HG03432 (cell line): ENCODE data around the gene VPS33A.
"Not testable (repeated sequence)": the region's sequence is repeated elsewhere in the genome, so short reads cannot be mapped to it uniquely, and the experiment has no call there.

ENCODE experiments used
- ATAC-seq: cut with Tn5 transposase; IDR thresholded peaks from one replicate; pipeline ENCODE4 v1.9.1; 2021; ENCODE audit warnings: mild to moderate bottlenecking, moderate library complexity; ENCODE audit not compliant: unreplicated experiment

The VPS33A gene

DNA sequence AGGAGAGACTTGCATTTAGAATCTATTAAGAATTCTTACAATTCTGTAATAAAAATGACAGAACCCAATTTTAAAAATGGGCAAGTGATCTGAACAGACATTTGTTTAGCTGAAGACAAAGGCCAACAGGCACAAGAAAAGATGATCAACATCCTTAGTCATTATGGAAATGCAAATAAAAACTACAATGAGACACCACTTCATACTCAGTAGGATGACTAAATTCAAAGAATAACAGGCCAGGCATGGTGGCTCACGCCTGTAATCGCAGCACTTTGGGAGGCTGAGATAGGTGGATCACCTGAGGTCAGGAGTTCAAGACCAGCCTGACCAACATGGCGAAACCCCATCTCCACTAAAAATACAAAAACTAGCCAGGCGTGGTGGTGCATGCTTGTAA is 7.8 kb downstream of the VPS33A start:
- ATAC-seq: not testable (repeated sequence)

DNA sequence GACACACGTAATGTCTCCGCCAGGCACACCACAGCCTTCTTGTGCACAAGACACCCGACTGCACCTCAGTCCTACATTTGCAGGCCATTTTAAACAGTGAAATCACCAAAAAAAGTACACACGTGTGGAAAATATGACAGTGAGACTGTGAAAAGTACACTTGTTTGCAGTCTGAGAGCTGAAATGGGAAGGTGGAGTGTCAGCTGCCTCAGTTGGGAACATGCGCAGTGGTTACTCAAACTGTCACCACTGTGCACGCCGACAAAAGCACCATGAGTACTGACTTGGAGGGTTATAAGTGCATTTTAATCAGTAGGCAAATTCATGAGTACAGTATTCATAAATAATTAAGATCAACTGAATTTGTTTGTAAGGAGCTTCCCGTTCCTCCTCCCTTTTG is 15.8 kb downstream of the VPS33A start:
- ATAC-seq: no peak

DNA sequence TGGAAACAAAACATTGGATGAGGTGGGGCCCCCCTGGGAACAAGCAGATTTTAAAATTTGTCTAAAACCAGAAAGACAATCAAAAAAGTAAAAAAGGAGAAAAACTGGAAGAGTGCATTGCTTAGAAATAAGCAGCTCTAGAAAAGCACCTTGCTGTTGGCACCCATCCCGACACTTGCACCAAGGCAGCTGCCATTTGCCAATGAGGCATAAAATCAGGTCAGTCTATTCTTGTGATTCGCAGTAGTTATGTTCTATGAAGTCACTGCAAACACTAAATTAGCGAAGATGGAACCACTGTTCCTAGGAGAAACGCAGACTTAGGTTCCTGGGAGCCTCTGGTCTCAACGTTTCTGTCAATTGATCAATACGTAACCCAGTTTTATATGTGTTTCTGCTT is 16.2 kb downstream of the VPS33A start:
- no peak for ATAC-seq

DNA sequence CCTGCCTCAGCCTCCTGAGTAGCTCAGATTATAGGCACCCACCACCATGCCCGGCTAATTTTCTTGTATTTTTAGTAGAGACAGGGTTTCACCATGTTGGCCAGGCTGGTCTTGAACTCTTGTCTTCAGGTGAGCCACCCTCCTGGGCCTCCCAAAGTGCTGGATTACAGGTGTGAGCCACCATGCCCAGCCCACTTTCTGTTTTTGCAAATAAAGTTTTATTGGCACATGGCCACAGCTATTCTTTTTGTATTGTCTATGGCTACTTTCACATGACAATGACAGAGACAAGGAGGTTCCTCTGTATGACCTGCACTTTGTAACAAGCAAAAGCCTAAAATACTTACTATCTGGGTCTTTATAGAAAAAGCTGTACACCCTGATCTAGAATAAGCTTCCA is 20.7 kb downstream of the VPS33A start:
- no peak for ATAC-seq

DNA sequence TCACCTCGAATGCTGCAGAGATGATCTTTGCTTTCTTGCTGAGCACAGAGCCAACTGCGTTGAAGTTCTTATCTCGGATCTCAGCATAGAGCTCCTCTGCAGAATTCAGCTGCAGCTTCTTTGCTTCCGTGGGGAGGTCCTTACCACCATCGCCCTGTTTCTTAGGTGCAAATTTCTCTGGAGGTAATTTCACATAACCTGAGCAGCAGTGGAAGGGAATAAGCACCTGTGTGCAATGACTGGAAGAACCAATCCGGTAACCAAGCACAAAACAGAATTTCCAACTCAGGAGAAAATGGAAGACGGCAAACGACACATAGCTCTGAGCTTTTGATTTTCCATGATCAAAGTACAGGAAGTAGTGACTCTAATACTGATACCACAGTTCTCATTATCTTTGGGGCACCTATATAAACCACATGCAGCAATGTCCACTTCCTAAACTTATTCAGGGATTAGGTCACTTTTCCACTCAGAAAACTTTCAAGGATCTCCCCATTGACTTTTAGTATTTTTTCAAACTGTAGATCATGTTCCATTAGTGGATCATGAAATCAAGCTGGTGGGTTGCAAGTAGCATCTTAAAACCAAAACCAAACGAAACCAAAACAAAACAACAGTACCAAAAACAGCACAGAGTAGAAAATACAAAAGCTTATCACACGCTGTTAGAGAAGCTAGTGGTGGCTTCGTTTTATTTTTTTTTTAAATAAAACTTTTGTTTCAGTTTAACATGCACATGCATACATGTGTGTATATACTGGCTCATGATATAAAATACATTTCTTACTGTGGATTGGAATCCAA is 21.5 kb downstream of the VPS33A start:
- no peak for ATAC-seq

DNA sequence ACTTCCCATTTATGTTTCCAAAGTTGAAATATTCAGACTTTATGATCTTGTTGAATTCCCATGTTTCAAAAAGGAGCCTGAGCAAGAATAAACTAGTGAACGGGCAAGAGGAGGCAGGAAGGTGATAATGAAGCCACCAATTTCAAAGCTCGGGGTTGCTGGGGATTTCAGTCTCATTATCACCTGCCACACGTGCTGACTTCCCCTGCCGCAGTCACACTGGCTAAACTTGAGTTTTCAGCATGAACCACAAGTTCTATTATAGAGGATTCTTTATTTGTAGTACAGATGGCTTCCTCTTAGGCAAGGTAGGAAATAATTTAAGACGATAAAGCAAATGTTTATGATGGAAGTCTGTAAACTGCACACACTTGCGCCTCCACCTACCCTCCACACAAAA is 22.3 kb downstream of the VPS33A start:
- no peak for ATAC-seq

DNA sequence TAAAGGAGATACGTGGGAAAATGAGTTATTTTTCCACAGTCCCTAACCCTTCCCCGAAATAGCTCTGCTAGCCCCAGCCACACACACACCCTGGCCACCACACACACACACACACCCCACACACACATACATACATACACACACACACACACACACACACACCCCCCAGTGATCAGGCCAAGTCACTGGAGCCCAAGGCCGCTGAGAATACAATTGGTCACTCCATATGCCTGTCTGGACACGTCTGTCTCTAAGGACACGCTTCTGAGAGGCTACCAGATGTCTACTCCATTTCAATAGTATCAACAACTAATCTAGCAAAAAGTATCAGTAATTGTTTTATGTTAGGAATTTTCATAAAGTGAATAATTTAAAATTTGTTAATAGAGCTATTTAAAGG is 27.4 kb downstream of the VPS33A start:
- no peak for ATAC-seq

DNA sequence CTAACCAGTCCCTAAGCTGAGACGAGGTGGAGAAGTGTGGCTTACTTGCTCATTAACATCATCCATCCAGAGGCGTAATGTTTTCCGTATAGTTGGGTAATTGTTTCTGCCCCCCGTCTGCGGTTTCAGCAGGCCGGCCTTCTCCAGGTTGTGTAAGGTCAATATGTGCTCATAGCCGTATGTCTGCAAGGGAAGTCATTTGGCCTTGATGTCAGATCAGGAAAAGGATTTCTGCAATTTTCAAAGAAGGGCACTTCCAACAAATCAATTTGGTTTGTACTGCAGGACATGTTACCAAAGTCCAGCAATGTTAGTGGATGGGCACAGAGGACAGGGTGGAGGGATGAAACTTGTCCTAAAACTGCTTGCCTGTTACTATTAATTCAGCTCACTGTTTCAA is 30.6 kb downstream of the VPS33A start:
- ATAC-seq: no peak

DNA sequence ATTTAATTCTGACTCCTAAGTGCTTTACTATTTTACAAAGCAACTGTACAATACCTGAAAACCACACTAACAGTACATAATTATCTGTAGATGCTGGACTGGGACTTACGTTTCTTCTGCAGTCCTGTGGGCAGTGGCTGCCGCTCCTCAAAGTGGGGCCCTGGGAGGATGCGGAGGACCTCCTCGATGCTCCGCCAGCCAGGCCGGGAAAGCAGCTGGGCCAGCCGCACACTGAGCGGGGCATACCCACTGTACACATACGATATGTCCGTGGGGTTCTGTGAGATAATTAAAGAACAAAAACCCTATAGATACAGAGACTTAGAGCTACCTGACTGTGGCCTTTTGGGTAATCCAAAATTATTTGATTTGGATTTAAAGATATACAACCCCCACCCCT is 33.6 kb downstream of the VPS33A start:
- ATAC-seq: no peak

DNA sequence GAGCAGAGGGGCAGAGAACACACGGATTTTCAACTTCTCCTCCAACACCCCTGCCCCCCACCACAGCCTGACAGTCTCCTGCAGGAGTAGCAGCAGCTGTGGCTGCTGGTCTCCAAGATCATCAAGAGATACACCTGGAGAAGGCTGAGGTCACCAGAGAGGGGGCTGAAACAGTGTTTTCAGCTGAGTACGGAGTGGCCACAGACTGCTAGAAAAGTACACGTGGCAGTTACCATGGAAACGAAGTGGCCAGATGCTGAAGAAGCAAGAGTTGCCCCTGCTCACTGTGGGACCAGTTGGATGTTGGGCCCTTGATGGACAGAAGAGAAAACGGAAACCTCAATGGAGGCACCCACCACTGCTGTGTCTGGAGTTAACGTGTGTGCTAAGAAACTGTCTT is 35.5 kb downstream of the VPS33A start:
- no peak for ATAC-seq

DNA sequence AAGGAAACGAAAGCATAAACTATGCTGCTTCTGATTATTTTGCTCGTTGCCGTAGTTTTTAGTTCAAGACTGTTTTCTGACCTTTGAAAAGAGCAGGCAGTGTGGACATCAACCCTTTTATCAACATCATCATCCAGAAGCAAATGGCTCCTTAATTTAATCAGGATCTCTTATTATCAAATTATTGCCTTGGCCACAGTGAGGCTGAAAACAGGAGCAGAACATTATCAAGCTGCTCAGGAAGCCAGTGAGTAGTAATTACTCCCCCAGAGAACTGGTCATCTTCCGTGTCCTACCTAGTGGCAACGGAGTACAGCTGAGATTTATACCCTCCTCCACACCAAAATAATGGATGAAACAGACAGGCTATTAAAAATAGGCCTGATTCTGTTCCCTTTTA is 38.2 kb downstream of the VPS33A start:
- no peak for ATAC-seq

DNA sequence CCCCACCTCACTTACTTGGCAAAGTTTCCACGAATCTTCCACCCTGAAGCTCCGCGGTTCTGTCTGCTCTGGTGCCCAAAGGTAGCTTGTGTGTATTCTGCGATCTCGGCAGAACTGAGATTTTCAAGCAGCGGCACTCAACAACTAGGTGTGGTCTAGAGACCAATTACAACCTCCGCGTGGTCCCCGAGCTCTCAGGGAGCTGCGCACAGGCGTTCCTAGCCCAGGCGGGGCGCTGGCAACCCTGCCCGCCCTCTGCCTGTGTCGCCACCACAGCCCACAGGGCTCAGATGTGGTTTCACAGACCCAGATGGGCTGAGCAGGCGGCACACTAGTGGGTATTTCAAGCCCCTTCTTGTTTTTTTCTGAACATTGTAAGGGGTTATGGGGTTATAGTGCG is 39.0 kb downstream of the VPS33A start:
- ATAC-seq: no peak

DNA sequence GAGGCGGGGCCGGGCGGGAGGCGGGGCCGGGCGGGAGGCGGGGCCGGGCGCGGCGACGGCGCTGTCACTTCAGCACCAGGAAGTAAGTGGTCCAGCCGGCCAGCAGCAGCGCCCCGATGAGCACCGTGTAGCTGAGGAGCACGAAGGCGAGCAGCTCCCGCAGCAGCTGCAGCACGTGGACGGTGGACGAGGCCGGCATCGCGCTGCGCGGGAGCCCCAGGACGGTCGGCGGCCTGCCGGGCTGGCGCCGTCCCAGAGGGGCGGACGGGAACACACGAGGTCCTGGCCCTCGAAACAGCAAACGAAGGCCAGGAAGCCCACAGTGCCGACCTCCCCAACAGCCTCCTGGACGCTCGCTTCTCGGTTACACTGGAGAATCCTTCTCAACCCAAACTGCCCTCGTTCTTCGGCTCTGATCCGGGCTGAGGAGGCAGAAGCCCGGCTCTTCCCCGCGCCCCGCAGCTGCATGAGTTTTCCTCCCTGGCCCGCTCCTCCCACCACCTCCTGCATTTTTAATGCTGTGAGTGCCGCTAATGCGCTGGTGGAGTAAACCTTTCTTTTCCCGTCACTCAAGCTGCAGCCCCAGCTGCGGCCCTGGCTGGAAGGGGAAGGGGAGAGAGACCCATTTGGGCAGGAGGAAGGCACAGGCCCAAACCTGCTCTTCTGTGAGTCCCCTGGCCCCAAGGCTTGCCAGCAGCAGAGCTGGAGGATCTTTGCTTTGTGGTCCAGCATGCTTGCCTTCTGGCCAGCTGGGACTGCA is 39.7 kb downstream of the VPS33A start:
- no peak for ATAC-seq

DNA sequence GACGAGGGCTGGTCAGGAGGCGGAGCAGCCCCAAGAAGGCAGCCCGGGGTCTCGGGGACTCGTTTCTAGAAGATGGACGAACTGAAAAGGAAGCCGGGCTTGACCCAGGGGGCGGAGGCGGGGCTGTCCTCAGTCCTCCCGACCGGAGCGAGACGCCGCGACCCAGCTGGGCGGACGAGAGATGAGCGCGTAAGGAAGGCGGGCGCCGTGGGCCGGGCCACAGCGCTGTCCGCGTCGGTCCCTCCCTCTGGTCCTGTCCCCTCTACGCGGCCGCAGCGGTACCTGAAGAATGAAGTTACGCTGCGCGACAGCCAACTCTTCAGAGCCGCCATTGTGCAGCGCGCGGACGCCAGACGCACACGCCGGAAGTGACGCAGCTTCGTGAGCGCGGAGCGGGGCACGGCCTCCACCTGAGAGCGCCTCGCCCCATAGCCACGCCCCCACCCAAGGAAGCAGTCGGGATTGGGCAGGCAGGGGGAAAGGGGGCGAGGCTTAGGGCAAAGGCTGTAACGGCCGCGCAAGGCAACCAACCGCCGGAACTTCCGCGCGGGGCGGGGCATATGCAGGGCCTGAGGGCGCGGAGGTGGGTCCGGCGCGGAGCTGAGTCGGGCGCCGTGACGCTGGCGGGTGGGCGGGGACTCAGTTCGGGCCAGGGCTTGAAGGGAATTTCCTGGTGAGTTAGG is 40.5 kb downstream of the VPS33A start, which contains the start of gene DIABLO:
Gene DIABLO, minus strand, starts transcription at position 370 of the 683 bp plus-strand sequence. Its CDS starts 38 bp downstream, at position 332.
- peak; percentile 91 for ATAC-seq

DNA sequence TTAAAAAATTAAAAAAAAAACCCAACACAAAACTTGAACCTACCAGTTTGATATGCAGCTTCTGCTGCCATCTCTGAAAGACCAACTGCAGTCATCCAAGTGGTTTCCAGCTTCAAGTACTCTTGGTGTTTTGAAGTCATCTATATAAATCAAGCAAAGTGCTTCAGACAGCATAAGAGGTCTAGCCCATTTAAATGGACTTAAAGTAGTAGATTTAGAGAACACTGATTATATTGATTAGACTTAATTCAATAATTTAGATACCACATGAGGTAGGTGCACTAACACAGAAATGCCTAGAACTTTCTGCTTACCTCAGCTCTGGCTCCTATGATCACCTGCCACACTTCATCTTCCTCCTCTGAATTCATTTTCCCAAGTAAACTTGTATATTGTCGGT is 49.8 kb downstream of the VPS33A start:
- ATAC-seq: no peak

DNA sequence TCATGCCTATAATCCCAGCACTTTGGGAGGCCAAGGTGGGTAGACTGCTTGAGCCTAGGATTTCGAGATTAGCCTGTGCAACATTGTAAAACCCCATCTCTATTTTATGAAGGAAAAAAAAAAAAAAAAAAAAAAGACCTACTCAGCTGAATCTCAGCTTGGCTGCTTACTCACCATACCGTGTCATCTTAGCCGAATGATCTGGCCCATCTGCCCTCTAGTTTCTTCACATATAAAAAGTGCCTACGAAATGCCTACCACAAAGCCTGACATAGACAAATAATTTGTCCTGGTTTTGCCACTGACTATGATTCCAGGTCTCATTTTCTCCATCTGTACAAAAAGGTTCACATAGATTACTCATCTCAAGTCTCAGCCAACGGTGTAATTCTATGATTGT is 50.5 kb downstream of the VPS33A start:
- no peak for ATAC-seq

DNA sequence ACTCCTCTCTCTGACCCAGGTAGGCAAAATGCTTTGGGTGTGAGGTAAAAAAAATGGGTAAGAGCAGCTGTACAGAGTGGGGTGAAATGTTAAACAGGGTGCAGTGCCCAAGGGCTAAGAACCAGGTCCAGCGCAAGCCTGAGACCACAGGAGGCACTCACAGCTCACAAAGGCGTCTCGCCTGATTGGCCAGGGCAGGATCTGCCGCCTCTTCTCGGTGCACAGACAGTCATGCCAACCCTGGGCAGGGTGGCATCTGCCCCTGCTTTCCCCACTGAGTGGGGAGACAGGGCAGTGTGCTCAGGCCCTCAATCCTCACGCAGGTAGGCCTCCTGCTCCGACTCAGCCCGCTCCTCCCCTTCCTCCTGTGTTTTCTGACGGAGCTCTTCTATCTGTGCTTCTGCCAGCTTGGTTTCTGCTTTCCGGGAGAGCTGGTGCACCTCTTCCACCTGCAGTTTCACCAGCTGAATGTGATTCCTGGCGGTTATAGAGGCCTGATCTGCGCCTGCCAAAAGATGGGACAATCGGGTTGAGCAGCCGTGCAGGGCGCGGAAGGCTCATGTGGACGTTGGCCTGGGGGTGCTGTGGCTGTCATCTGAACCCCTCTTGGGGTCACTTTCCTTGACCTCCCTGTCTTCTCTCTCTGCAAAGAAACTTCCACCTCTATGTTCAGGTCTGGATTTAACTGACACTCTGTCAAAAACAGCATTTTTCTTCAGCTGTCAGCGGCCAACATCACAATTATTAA is 58.0 kb downstream of the VPS33A start:
- no peak for ATAC-seq

DNA sequence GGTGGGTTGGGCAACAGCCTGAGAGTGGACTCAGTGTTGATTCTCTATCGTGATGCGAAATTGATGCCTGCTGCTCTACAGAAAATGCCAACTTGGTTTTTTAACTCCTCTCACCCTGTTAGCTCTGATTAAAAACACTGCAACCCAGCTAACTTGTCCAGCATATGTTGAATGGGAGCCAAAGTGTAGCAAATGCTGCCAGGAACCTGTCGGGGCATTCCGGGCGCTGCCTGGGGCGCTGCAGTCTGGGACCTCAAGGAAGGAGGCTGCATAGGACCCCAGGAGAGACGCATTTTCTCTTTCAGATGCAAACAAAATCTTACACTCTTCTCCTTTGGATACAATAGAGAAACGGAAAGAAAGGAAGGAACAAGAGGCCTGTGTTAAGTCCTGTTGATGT is 58.9 kb downstream of the VPS33A start:
- ATAC-seq: no peak

DNA sequence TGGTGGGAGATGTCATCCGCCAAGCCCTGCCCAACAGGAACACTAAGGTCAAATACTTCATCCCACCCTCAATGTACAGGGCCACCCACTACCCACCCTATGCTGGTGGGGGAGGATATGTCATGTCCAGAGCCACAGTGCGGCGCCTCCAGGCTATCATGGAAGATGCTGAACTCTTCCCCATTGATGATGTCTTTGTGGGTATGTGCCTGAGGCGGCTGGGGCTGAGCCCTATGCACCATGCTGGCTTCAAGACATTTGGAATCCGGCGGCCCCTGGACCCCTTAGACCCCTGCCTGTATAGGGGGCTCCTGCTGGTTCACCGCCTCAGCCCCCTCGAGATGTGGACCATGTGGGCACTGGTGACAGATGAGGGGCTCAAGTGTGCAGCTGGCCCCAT is 59.3 kb downstream of the VPS33A start:
- ATAC-seq: no peak

DNA sequence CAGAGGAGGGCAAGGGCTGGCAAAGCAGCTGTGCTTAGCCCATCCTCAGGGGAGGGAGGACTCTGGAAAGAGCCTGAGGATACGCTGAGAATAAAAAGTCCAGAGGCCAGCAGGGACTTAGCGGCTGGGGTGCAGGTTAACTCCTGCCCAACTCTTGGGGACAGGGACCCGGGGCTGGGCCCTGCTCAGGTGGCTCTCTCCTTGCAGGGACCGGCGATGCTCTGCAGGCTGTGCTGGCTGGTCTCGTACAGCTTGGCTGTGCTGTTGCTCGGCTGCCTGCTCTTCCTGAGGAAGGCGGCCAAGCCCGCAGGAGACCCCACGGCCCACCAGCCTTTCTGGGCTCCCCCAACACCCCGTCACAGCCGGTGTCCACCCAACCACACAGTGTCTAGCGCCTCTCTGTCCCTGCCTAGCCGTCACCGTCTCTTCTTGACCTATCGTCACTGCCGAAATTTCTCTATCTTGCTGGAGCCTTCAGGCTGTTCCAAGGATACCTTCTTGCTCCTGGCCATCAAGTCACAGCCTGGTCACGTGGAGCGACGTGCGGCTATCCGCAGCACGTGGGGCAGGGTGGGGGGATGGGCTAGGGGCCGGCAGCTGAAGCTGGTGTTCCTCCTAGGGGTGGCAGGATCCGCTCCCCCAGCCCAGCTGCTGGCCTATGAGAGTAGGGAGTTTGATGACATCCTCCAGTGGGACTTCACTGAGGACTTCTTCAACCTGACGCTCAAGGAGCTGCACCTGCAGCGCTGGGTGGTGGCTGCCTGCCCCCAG is 60.0 kb downstream of the VPS33A start:
- ATAC-seq: no peak
